ENCODE results near the gene LYPD1. TPM values are rescaled to one million over a fixed set of nuclear protein-coding genes. Genes with fewer than 3 reads are reported as not detected.

LYPD1 gene
- total RNA-seq, 4 donors from 2014 or later, result 0.55 to 7.1 TPM; not detected in 2

GRCh38 chr2:132668189-132668823, 1.7 kb downstream of the LYPD1 start:
- H3K9me3 ChIP-seq, result no peaks in the 10 kb centered on the region
- H3K4me3 ChIP-seq, result no peak overlapping the region
- H3K4me1 ChIP-seq, result peaks cover 0 to 28% of the 10 kb centered on the region in 2 donors
- H3K27ac ChIP-seq, result no peak overlapping the region
- intact Hi-C loops (cut with DNase I; ENCODE audit: low total_unique reads), result no loop called here
- H3K27me3 ChIP-seq, result peaks cover 10 to 15% of the 10 kb centered on the region in 2 donors
- no peaks in the 10 kb centered on the region for H3K36me3 ChIP-seq
- TF ChIP-seq CTCF (IDR thresholded peaks at IDR 0.05) (no peak), POLR2A (IDR thresholded peaks at IDR 0.05) (no peak)
- no peak for DNase-seq

- Histone ChIP-seq H3K9me3 (no peaks in the 10 kb centered on the region), H3K4me3 (no peak overlapping the region), H3K27me3 (peaks cover 10 to 15% of the 10 kb centered on the region in 2 donors), H3K27ac (no peak overlapping the region), H3K4me1 (peaks cover 0 to 28% of the 10 kb centered on the region in 2 donors), H3K36me3 (no peaks in the 10 kb centered on the region)
- no peak for TF ChIP-seq POLR2A (IDR thresholded peaks at IDR 0.05)
- no peak for TF ChIP-seq CTCF (IDR thresholded peaks at IDR 0.05)
- intact Hi-C loops (cut with DNase I; ENCODE audit: low total_unique reads), result no loop called here
- DNase-seq, result no peak
These were observed 2.3 kb downstream of the LYPD1 start for GRCh38 chr2:132667706-132668105.

GRCh38 chr2:132665401-132666140, 4.4 kb downstream of the LYPD1 start:
- TF ChIP-seq CTCF (IDR thresholded peaks at IDR 0.05), result no peak
- TF ChIP-seq POLR2A (IDR thresholded peaks at IDR 0.05), result no peak
- Histone ChIP-seq H3K4me1 (peaks cover 0 to 21% of the 10 kb centered on the region in 2 donors), H3K4me3 (no peak overlapping the region), H3K27me3 (peaks cover 10 to 13% of the 10 kb centered on the region in 2 donors), H3K27ac (no peak overlapping the region), H3K36me3 (no peaks in the 10 kb centered on the region), H3K9me3 (no peaks in the 10 kb centered on the region)
- no peak for DNase-seq
- intact Hi-C loops (cut with DNase I; ENCODE audit: low total_unique reads), result no loop called here

- no peak for TF ChIP-seq POLR2A (IDR thresholded peaks at IDR 0.05)
- no peak for TF ChIP-seq CTCF (IDR thresholded peaks at IDR 0.05)
- H3K4me3 ChIP-seq, result no peak overlapping the region
- H3K27ac ChIP-seq, result no peak overlapping the region
- H3K36me3 ChIP-seq, result no peaks in the 10 kb centered on the region
- H3K9me3 ChIP-seq, result no peaks in the 10 kb centered on the region
- H3K4me1 ChIP-seq, result peaks cover 0 to 7% of the 10 kb centered on the region in 2 donors
- H3K27me3 ChIP-seq, result peaks cover 2 to 6% of the 10 kb centered on the region in 2 donors
- no peak for DNase-seq
- intact Hi-C loops (cut with DNase I; ENCODE audit: low total_unique reads), result no loop called here
These were observed 5.9 kb downstream of the LYPD1 start for GRCh38 chr2:132664096-132664495.

- Histone ChIP-seq H3K4me1 (no peaks in the 10 kb centered on the region), H3K27ac (no peak overlapping the region), H3K4me3 (no peak overlapping the region), H3K36me3 (no peaks in the 10 kb centered on the region), H3K9me3 (no peaks in the 10 kb centered on the region), H3K27me3 (no peaks in the 10 kb centered on the region)
- no peak for TF ChIP-seq POLR2A (IDR thresholded peaks at IDR 0.05)
- TF ChIP-seq CTCF (IDR thresholded peaks at IDR 0.05), result no peak
- intact Hi-C loops (cut with DNase I; ENCODE audit: low total_unique reads), result no loop called here
- DNase-seq, result no peak
These were observed 7.3 kb downstream of the LYPD1 start for GRCh38 chr2:132662732-132663131.
